Fibroblast of lung (primary cell): ENCODE data around the gene NEK2.

Source experiments
- CTCF ChIP-seq, 2 donors: IDR thresholded peaks in 1 of 2; conservative IDR thresholded peaks in 1 of 2; 1 replicate in 1 of 2; 2 replicates in 1 of 2; pipeline ENCODE4 v1.5.1; 2011 to 2012; ENCODE audit warnings: low read length in 2 of 2, control low read depth in 1 of 2, inconsistent platforms in 1 of 2, low read depth in 1 of 2, mild to moderate bottlenecking in 1 of 2
- EZH2 ChIP-seq: IDR thresholded peaks from 2 replicates; pipeline ENCODE4 v1.5.1; 2012; ENCODE audit warnings: low read length, control low read depth, mild to moderate bottlenecking; ENCODE audit errors: missing control alignments

- no peak for TF ChIP-seq CTCF (conservative IDR thresholded peaks at IDR 0.05 in 1 of 2, IDR thresholded peaks at IDR 0.05 in 1 of 2; ENCODE audit: low read depth in 1 of 2, low read length in 2 of 2)
- TF ChIP-seq EZH2, result no peak
Measured at GRCh38 chr1:211634931-211635330, 40.5 kb downstream of the NEK2 start.
